GM13977 (cell line): ENCODE data around the gene EVL.

Experiments used
- DNase-seq: peaks from one replicate; pipeline ENCODE4 v3.0.0; 2012; ENCODE audit warnings: low spot score
- in situ Hi-C: fragments of 300-500 bp; cut with MboI; formaldehyde crosslinking; loops from one replicate; pipeline ENCODE4 v1.12.0; 2022; ENCODE audit warnings: low sequenced_read_pairs, low pct_unique_long_range_greater_than_20kb, mixed read lengths, inconsistent platforms; ENCODE audit not compliant: unreplicated experiment
- TF ChIP-seq, protein P1 (sequence below): IDR thresholded peaks from 2 replicates; pipeline ENCODE4 v1.5.1; 2012; ENCODE audit warnings: mild to moderate bottlenecking, control low read depth; ENCODE audit not compliant: insufficient read depth; ENCODE audit errors: extremely low read depth, missing control alignments

EVL gene

DNA sequence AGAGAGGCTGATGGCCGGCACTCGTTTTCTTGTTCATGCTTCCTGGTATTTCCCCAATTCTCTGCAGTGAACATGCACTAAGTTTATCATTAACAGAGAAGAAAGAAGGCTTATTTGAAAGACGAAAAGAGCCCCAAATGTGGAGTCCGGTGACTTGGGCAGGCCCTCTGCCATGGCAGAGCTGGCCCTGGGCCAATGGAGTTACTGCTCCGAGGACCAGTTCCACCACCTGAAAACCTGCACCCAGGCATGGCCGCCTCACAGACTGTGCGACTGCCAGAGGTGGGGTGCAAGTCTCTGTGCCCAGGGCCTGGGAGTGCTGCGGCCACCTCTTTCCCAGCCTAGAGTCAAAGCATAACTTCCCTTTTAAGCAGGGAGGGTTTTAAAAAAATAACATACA, 69.4 kb downstream of the EVL start:
- TF ChIP-seq, protein P1, sequence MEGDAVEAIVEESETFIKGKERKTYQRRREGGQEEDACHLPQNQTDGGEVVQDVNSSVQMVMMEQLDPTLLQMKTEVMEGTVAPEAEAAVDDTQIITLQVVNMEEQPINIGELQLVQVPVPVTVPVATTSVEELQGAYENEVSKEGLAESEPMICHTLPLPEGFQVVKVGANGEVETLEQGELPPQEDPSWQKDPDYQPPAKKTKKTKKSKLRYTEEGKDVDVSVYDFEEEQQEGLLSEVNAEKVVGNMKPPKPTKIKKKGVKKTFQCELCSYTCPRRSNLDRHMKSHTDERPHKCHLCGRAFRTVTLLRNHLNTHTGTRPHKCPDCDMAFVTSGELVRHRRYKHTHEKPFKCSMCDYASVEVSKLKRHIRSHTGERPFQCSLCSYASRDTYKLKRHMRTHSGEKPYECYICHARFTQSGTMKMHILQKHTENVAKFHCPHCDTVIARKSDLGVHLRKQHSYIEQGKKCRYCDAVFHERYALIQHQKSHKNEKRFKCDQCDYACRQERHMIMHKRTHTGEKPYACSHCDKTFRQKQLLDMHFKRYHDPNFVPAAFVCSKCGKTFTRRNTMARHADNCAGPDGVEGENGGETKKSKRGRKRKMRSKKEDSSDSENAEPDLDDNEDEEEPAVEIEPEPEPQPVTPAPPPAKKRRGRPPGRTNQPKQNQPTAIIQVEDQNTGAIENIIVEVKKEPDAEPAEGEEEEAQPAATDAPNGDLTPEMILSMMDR, result no peak
- in situ Hi-C loops, result no loop called here
- DNase-seq, result no peak

DNA sequence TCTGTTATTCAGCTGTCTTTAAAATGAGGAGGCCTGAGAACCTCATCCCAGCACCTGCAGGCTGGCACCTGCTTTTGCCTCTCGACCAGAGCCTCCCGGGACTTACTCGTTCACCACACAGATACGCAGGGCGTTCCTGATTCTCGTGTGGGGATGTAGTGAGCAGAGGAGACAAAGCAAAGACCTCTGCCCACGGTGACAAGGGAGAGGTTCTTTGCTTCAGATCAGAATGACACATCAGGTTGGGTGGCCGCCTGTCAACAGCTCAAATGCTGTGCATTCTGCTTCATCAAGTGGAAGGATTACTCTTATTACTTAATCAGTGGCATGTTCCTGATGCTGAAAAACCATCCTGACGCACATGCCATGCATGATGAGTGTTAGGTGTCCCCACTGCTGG, 69.9 kb downstream of the EVL start:
- in situ Hi-C loops, result no loop called here
- TF ChIP-seq, protein P1, result no peak
- DNase-seq, result no peak

DNA sequence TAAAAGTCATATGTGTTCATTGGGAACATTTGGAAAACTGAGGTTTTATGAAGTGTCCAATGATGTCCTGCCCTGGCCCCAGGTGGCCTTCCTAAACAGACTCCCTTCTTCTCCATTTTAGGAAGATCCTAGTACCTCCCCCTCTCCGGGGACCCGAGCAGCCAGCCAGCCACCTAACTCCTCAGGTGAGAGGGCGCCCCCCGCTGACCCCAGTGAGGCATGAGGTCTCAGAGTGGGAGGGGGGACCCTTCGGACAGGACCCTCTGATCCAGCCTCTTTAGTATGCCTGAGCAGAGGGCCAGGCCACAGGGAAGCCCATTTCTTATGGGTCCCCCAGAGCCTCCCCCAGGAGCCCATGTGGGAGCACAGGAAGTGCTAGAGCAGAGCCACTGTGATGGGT, 70.6 kb downstream of the EVL start:
- DNase-seq, result no peak
- TF ChIP-seq, protein P1, result no peak
- in situ Hi-C loops, result no loop called here

DNA sequence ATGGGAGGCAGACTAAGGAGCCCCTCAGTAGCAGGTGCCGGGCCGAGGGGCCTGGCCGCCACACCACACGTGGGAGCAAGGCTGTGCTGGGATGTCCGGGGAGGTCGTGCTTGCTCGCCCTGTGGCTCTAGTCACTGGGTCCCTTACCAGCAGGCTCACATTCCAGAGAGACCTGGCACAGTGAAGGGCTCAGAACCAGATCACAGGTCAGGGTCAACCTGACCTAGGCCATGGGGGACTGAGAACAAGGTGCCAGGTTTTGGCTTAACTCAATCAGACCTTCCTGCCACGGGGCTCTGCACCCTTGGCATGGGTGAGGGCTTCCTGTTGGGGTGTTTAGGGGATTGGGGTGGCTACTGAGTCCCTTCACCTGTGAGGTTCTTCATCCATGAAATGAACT, 72.0 kb downstream of the EVL start:
- TF ChIP-seq, protein P1, result no peak
- in situ Hi-C loops, result no loop called here
- no peak for DNase-seq

DNA sequence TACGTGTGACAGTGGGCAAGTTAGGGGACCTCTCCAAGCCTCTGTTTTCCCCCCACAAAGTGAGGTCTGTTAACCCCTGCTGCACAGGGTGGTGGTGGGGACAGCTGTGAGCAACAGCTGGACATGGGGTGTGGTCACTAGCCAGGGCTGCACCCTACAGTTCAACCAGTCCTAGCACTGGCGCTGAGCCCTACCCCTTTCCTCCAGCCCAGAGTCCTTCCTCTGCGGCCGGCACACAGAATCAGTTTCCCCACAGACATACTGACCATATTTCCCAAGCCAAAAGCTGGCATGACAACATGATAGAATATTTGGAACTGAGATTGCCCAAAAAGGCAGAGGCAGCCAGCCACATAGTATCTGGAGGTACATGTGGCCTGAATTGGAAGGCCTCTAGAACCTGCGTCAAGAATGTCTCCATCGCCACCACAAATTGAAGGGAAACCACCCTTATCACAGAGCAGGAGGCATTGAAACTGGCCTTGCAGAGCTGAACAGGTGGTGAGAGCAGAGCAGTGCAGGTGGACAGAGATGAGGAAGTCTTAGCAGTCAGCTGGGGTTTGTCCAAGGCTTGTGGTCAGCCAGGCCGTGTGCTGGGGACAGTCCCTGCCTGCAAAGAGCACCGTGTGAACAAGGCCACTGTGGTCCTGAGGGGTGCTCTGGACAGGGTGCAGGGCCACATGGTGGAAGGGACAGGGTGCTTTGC, 73.0 kb downstream of the EVL start:
- in situ Hi-C loops, result no loop called here
- TF ChIP-seq, protein P1, result no peak
- DNase-seq, result peak; percentile 56

DNA sequence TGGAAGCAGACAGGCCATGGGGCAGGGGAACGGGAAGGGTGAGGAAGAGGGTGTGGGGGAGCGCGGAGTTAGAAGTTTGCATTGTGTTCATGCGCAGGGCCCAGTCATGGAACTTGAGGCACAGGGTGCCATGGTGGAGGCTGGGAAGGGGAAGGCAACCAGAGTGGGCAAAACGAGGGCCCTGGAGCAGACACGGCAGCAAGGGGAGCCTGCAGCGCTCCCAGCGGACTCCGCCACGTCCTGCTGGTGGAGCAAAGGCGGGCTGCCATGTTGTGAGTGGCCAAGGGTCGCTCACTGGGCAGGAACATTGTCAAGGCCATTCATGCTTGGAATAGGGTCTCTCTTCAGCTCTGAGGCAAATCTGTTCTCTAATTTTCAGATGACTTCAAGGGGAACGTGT, 73.7 kb downstream of the EVL start:
- TF ChIP-seq, protein P1, result no peak

More for the DNA sequence above, 73.7 kb downstream of the EVL start:
- no peak for DNase-seq
- in situ Hi-C loops, result no loop called here
